ENCODE results near the gene KIF21B.

The KIF21B gene

GRCh38 chr1:200991097-200991614 lies 32.4 kb downstream of the KIF21B start:
- no peak for DNase-seq

GRCh38 chr1:200990114-200990513 lies 33.4 kb downstream of the KIF21B start:
- no peak for DNase-seq

GRCh38 chr1:200989337-200989736 lies 34.2 kb downstream of the KIF21B start:
- no peak for DNase-seq

- DNase-seq, result no peak
These were observed 34.8 kb downstream of the KIF21B start for GRCh38 chr1:200988693-200989092.

GRCh38 chr1:200985481-200985880 lies 38.0 kb downstream of the KIF21B start:
- DNase-seq, result no peak

- no peak for DNase-seq
These were observed 40.4 kb downstream of the KIF21B start for GRCh38 chr1:200983035-200983561.

- DNase-seq, result no peak
These were observed 41.2 kb downstream of the KIF21B start for GRCh38 chr1:200982071-200982945.

GRCh38 chr1:200981278-200981677 lies 42.2 kb downstream of the KIF21B start:
- DNase-seq, result no peak

- DNase-seq, result no peak
These were observed 42.6 kb downstream of the KIF21B start for GRCh38 chr1:200980873-200981272.

- DNase-seq, result no peak
These were observed 43.1 kb downstream of the KIF21B start for GRCh38 chr1:200980452-200980772.

GRCh38 chr1:200979574-200980451 lies 43.7 kb downstream of the KIF21B start:
- DNase-seq, result peak; percentile 82 to 85

GRCh38 chr1:200977071-200977754 lies 46.3 kb downstream of the KIF21B start:
- DNase-seq, result no peak

GRCh38 chr1:200976634-200977033 lies 46.9 kb downstream of the KIF21B start:
- DNase-seq, result no peak

GRCh38 chr1:200975458-200975857 lies 48.1 kb downstream of the KIF21B start:
- no peak for DNase-seq

GRCh38 chr1:200974711-200975110 lies 48.8 kb downstream of the KIF21B start:
- DNase-seq, result no peak

- no peak for DNase-seq
These were observed 49.4 kb downstream of the KIF21B start for GRCh38 chr1:200973937-200974657.

GRCh38 chr1:200972985-200973742 lies 50.4 kb downstream of the KIF21B start:
- no peak for DNase-seq

GRCh38 chr1:200971955-200972711 lies 51.4 kb downstream of the KIF21B start:
- peak; percentile 61 to 69 for DNase-seq

GRCh38 chr1:200971428-200971903 lies 52.0 kb downstream of the KIF21B start:
- DNase-seq, result no peak

GRCh38 chr1:200970771-200971427 lies 52.6 kb downstream of the KIF21B start:
- no peak for DNase-seq
